Suprapubic skin (tissue), 3 donors: ENCODE measurements around the gene SMS.

Experiments
- EP300 ChIP-seq: sonication (generic); formaldehyde crosslinking; IDR thresholded peaks from one replicate; pipeline ENCODE4 v1.6.1; 2017; ENCODE audit warnings: antibody characterized with exemption
- TF ChIP-seq, protein P1 (sequence below), 2 donors: fragments of 200-600 bp in 1 of 2; fragments of 450-650 bp in 1 of 2; sonication (generic) in 1 of 2; IDR thresholded peaks; one replicate each; pipeline ENCODE4 v1.5.1; 2016 to 2019; ENCODE audit warnings: antibody characterized with exemption in 2 of 2, mild to moderate bottlenecking in 1 of 2, moderate library complexity in 1 of 2

GRCh38 chrX:21934414-21934813 lies 6.1 kb upstream of the SMS start:
- TF ChIP-seq, protein P1, sequence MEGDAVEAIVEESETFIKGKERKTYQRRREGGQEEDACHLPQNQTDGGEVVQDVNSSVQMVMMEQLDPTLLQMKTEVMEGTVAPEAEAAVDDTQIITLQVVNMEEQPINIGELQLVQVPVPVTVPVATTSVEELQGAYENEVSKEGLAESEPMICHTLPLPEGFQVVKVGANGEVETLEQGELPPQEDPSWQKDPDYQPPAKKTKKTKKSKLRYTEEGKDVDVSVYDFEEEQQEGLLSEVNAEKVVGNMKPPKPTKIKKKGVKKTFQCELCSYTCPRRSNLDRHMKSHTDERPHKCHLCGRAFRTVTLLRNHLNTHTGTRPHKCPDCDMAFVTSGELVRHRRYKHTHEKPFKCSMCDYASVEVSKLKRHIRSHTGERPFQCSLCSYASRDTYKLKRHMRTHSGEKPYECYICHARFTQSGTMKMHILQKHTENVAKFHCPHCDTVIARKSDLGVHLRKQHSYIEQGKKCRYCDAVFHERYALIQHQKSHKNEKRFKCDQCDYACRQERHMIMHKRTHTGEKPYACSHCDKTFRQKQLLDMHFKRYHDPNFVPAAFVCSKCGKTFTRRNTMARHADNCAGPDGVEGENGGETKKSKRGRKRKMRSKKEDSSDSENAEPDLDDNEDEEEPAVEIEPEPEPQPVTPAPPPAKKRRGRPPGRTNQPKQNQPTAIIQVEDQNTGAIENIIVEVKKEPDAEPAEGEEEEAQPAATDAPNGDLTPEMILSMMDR (IDR thresholded peaks at IDR 0.05) = no peak
- TF ChIP-seq EP300 = no peak
